Hepatic stellate cell (primary cell): ENCODE data around the gene OS9.

Source experiments
- DNase-seq: peaks from one replicate; pipeline ENCODE4 v3.0.0; 2011; ENCODE audit warnings: low spot score

The OS9 gene

GRCh38 chr12:57766464-57767304, 72.8 kb downstream of the OS9 start, which contains the start of gene CYP27B1:
Gene CYP27B1 (minus strand): TSS chr12:57767078. CDS start chr12:57767041, 37 bp downstream.
- no peak for DNase-seq

- DNase-seq, result no peak
Measured at GRCh38 chr12:57767305-57767698, 73.4 kb downstream of the OS9 start.

GRCh38 chr12:57767876-57768275, 73.9 kb downstream of the OS9 start:
- no peak for DNase-seq

GRCh38 chr12:57769594-57769993, 75.7 kb downstream of the OS9 start:
- no peak for DNase-seq

- DNase-seq, result no peak
Measured at GRCh38 chr12:57770734-57771133, 76.8 kb downstream of the OS9 start.
